ENCODE data around the gene NCAPG2.

The NCAPG2 gene

DNA sequence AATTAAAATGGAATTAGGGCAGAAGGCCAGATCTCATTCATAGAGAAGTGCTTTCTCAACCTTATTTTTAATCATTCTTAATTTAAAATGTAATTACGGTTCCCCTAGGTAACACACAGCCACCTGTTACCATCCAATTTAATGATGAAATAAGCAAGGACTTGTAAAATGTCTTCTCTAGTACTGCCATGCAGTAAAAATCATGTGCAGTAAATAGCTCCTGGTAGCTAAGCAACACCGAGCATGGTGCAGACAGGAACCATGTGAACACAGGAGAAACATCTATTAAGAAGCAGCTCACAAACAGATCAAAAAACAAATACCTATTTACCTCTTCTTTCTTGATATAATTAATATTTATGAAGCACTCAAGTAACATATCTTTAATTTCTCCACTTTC, 15.1 kb downstream of the NCAPG2 start:
- Histone ChIP-seq H3K9ac (no peak overlapping the region), H3K4me2 (no peak overlapping the region), H2AFZ (ENCODE audit: low read depth) (no peak overlapping the region), H4K20me1 (ENCODE audit: insufficient read depth) (0 out of 2 replicates have a peak, but pooled peaks cover 12% of the 10 kb centered on the region), H3K27me3 (ENCODE audit: insufficient read depth, low read depth) (no peaks in the 10 kb centered on the region), H3K4me1 (ENCODE audit: low read depth, poor library complexity, severe bottlenecking) (no peaks in the 10 kb centered on the region), H3K36me3 (ENCODE audit: insufficient read depth) (peaks cover 37% of the 10 kb centered on the region; the same call in 1 of the 2 replicates), H3K4me3 (IDR thresholded peaks at IDR 0.05; ENCODE audit: insufficient read depth, low read depth, low read length) (no peak overlapping the region), H3K27ac (no peak overlapping the region), H3K79me2 (ENCODE audit: insufficient read depth, low read depth) (peaks cover 13% of the 10 kb centered on the region; the same call in 1 of the 2 replicates)
- TF ChIP-seq, protein P1, sequence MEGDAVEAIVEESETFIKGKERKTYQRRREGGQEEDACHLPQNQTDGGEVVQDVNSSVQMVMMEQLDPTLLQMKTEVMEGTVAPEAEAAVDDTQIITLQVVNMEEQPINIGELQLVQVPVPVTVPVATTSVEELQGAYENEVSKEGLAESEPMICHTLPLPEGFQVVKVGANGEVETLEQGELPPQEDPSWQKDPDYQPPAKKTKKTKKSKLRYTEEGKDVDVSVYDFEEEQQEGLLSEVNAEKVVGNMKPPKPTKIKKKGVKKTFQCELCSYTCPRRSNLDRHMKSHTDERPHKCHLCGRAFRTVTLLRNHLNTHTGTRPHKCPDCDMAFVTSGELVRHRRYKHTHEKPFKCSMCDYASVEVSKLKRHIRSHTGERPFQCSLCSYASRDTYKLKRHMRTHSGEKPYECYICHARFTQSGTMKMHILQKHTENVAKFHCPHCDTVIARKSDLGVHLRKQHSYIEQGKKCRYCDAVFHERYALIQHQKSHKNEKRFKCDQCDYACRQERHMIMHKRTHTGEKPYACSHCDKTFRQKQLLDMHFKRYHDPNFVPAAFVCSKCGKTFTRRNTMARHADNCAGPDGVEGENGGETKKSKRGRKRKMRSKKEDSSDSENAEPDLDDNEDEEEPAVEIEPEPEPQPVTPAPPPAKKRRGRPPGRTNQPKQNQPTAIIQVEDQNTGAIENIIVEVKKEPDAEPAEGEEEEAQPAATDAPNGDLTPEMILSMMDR (conservative IDR thresholded peaks at IDR 0.05; ENCODE audit: low read depth, low read length), result no peak

DNA sequence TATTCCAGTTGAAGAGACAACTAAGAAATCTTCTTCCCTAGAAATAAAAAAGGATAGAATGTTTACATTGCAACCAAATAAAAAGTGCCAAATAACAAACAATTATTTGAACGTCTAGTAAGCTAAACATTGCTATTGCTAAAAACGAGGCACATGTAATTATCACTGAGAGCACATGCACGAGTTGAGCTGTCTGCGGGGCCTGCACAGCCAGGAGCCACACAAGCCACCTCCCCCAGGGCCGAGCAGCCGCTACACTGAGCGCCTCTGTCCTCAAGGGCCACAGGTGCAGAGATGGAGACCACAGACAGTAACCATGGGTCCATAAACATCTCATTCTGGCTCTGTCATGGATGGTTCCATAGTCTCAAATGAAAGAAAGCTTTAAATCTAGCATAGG, 17.2 kb downstream of the NCAPG2 start:
- H4K20me1 ChIP-seq (ENCODE audit: insufficient read depth), result 0 out of 2 replicates have a peak, but pooled peaks cover 8% of the 10 kb centered on the region
- no peak overlapping the region for H2AFZ ChIP-seq (ENCODE audit: low read depth)
- H3K4me1 ChIP-seq (ENCODE audit: low read depth, poor library complexity, severe bottlenecking), result peaks cover 12% of the 10 kb centered on the region
- no peak overlapping the region for H3K9ac ChIP-seq
- H3K79me2 ChIP-seq (ENCODE audit: insufficient read depth, low read depth), result peaks cover 13% of the 10 kb centered on the region; the same call in 1 of the 2 replicates
- H3K27ac ChIP-seq, result no peak overlapping the region
- no peak overlapping the region for H3K4me3 ChIP-seq (IDR thresholded peaks at IDR 0.05; ENCODE audit: insufficient read depth, low read depth, low read length)
- peaks cover 46% of the 10 kb centered on the region; the same call in 1 of the 2 replicates for H3K36me3 ChIP-seq (ENCODE audit: insufficient read depth)
- TF ChIP-seq, protein P1 (conservative IDR thresholded peaks at IDR 0.05; ENCODE audit: low read depth, low read length), result no peak
- no peaks in the 10 kb centered on the region for H3K27me3 ChIP-seq (ENCODE audit: insufficient read depth, low read depth)
- H3K4me2 ChIP-seq, result no peak overlapping the region

DNA sequence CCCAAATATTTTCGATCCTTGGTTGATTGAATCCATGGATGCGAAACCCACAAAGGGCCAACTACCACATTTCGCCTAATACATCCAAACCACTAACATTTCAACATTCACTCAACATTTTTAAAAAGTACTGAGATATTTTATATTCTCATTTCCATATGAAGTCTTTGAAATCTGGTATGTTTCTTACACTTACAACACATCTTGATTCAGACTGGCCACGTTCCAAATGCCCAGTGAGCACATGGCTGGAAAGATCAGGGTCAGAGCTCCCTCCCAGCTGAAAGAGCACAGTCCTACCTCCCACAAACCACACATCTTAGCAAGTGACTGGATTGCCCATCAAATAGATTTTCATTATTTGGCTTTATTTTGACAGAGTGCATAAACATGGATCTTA, 18.9 kb downstream of the NCAPG2 start:
- H4K20me1 ChIP-seq (ENCODE audit: insufficient read depth), result 0 out of 2 replicates have a peak, but pooled peaks cover 2% of the 10 kb centered on the region
- H3K27me3 ChIP-seq (ENCODE audit: insufficient read depth, low read depth), result no peaks in the 10 kb centered on the region
- H3K79me2 ChIP-seq (ENCODE audit: insufficient read depth, low read depth), result peaks cover 6% of the 10 kb centered on the region; the same call in 1 of the 2 replicates
- H3K4me2 ChIP-seq, result no peak overlapping the region
- H3K36me3 ChIP-seq (ENCODE audit: insufficient read depth), result peaks cover 41% of the 10 kb centered on the region; the same call in 1 of the 2 replicates
- peaks cover 15% of the 10 kb centered on the region for H3K4me1 ChIP-seq (ENCODE audit: low read depth, poor library complexity, severe bottlenecking)
- no peak overlapping the region for H3K4me3 ChIP-seq (IDR thresholded peaks at IDR 0.05; ENCODE audit: insufficient read depth, low read depth, low read length)
- no peak overlapping the region for H3K9ac ChIP-seq
- no peak overlapping the region for H2AFZ ChIP-seq (ENCODE audit: low read depth)
- no peak overlapping the region for H3K27ac ChIP-seq
- TF ChIP-seq, protein P1 (conservative IDR thresholded peaks at IDR 0.05; ENCODE audit: low read depth, low read length), result no peak

DNA sequence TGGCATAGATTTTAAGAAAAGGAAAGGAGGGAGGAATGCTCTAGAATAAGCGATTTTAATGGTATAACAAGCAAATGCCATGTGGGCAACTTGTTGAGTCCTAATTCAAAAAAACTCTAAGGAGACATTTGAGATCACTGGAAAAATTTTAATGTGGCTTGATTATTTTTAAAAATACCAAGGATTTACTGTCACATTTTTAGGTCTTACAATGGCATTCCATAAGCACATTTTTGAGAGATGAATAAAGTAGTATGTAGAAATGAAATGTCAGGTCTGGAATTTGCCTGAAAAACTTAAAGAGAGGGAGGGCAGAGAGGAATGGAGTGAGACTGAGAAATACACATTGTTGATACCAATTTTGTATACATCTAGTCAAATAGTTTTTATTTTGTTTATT, 20.3 kb downstream of the NCAPG2 start:
- no peak overlapping the region for H3K27ac ChIP-seq
- no peak overlapping the region for H3K4me3 ChIP-seq (IDR thresholded peaks at IDR 0.05; ENCODE audit: insufficient read depth, low read depth, low read length)
- H3K4me2 ChIP-seq, result no peak overlapping the region
- no peak overlapping the region for H3K9ac ChIP-seq
- TF ChIP-seq, protein P1 (conservative IDR thresholded peaks at IDR 0.05; ENCODE audit: low read depth, low read length), result no peak
- peaks cover 15% of the 10 kb centered on the region for H3K4me1 ChIP-seq (ENCODE audit: low read depth, poor library complexity, severe bottlenecking)
- peaks cover 38% of the 10 kb centered on the region; the same call in 1 of the 2 replicates for H3K36me3 ChIP-seq (ENCODE audit: insufficient read depth)
- H3K79me2 ChIP-seq (ENCODE audit: insufficient read depth, low read depth), result no peaks in the 10 kb centered on the region
- no peaks in the 10 kb centered on the region for H4K20me1 ChIP-seq (ENCODE audit: insufficient read depth)
- H2AFZ ChIP-seq (ENCODE audit: low read depth), result no peak overlapping the region
- no peaks in the 10 kb centered on the region for H3K27me3 ChIP-seq (ENCODE audit: insufficient read depth, low read depth)
